ENCODE measurements around the gene ERI2. TPM values are rescaled to one million over a fixed set of nuclear protein-coding genes. Genes with fewer than 3 reads are reported as not detected.

Gene ERI2
- total RNA-seq, 1 donor from 2014 or later: 17.6 TPM

DNA sequence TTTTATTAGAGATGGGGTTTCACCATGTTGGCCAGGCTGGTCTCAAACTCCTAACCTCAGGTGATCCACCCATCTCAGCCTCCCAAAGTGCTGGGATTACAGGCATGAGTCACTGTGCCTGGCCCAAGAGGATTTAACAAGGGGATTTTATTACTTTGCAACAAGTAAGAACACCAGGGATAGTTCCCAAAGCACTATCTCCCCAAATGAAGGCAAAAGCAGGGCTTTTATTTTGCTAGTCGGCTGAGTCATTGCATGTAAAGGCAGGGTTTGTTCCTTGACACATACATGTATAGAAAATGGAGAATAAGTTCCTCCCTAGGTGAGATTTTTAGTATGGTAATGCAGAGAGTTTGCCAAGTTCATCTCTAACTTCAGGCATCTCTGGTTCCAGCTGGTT lies 24.1 kb upstream of the ERI2 start:
- peaks cover 10% of the 10 kb centered on the region for H3K36me3 ChIP-seq
- no peaks in the 10 kb centered on the region for H3K9me3 ChIP-seq
- intact Hi-C loops (cut with DNase I): no loop called here

DNA sequence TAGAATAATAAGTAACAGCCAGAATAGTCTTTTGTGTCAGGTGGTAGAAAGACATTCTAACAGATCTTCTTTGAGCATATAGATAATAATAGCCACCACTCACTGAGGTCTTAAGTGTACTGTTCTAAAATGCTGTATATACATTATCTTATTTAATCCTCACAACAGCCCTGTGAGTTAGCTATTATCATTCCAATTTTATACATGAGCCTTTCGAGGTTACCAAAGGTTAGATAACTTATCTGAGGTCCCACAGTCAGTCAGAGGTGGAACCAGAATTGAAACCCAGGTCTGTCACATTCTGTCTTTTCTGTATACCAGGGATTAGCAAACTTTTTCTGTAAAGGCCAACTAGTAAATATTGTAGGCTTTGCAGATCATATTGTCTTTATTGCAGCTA lies 23.3 kb upstream of the ERI2 start:
- Histone ChIP-seq H3K27ac (no peak overlapping the region), H3K4me3 (no peak overlapping the region), H3K4me1 (no peaks in the 10 kb centered on the region), H3K9me3 (no peaks in the 10 kb centered on the region), H3K27me3 (ENCODE audit: low read depth) (no peaks in the 10 kb centered on the region), H3K36me3 (peaks cover 10% of the 10 kb centered on the region)
- ATAC-seq: no peak
- TF ChIP-seq, protein P1, sequence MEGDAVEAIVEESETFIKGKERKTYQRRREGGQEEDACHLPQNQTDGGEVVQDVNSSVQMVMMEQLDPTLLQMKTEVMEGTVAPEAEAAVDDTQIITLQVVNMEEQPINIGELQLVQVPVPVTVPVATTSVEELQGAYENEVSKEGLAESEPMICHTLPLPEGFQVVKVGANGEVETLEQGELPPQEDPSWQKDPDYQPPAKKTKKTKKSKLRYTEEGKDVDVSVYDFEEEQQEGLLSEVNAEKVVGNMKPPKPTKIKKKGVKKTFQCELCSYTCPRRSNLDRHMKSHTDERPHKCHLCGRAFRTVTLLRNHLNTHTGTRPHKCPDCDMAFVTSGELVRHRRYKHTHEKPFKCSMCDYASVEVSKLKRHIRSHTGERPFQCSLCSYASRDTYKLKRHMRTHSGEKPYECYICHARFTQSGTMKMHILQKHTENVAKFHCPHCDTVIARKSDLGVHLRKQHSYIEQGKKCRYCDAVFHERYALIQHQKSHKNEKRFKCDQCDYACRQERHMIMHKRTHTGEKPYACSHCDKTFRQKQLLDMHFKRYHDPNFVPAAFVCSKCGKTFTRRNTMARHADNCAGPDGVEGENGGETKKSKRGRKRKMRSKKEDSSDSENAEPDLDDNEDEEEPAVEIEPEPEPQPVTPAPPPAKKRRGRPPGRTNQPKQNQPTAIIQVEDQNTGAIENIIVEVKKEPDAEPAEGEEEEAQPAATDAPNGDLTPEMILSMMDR (IDR thresholded peaks at IDR 0.05): no peak
- DNase-seq: no peak
- intact Hi-C loops (cut with DNase I): no loop called here

More for the DNA sequence above, 24.1 kb upstream of the ERI2 start:
- no peak overlapping the region for H3K27ac ChIP-seq
- TF ChIP-seq, protein P1 (IDR thresholded peaks at IDR 0.05): no peak
- H3K4me3 ChIP-seq: no peak overlapping the region
- H3K27me3 ChIP-seq (ENCODE audit: low read depth): no peaks in the 10 kb centered on the region
- DNase-seq: no peak
- no peaks in the 10 kb centered on the region for H3K4me1 ChIP-seq
- no peak for ATAC-seq

DNA sequence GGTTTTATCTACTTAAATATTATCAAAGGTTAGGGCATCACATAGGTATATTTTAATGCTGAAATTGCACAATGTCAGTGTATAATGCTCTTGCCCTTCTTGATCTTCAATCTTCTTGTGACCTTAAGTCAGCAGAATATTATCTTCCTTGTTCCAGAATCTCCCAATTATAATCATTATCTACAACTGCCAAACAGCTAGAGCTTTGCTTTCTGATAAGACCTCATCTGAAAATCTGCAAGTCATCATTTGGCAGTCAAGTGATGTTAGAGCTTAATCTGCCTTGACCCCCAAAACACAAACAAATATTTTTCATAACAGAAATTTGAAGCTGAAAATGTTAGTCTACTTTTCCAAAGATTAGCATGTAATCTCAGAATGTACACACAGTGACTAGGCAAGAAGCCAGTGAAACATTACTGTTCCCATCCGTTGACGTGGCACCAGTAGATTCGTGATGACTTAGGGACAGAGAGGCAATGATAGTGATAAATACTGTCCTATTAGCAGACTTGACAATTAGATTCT lies 19.8 kb upstream of the ERI2 start:
- Histone ChIP-seq H3K27me3 (ENCODE audit: low read depth) (no peaks in the 10 kb centered on the region), H3K36me3 (peaks cover 10% of the 10 kb centered on the region), H3K27ac (no peak overlapping the region), H3K4me3 (no peak overlapping the region), H3K4me1 (no peaks in the 10 kb centered on the region), H3K9me3 (no peaks in the 10 kb centered on the region)
- ATAC-seq (no peak), DNase-seq (no peak)
- TF ChIP-seq, protein P1 (IDR thresholded peaks at IDR 0.05): no peak
- intact Hi-C loops (cut with DNase I): no loop called here

DNA sequence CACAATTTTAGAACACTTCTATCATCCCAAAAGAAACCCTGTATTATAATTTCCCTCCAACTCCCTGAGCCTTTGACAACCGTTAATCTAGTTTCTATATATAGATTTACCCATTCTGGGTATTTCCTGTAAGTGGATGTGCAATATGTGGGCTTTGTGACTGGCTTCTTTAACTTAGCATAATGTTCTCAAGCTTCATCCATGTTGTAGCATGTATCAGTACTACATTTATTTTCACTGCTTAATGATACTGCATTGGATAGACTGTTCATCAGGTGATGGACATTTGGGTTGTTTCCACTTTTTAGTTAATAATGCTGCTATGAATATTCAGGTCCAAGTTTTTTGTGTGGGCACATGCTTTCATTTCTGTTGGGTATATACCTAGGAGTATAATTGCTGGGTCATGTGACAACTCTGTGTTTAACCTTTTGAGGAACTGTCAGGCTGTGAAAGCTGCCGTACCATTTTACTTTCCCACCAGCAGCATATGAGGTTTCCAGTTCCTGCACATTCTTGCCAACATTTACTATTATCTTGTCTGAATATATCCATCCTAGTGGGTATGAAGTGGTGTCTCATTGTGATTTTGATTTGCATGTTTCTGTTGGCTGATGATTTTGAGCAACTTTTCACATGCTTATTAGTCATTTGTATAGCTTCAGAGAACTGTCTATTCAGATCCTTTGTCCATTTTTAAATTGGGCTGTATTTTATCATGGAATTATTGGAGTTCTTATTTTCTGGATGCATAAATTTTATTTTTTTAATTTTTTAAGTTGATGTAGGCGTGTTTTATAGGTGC lies 16.5 kb upstream of the ERI2 start:
- Histone ChIP-seq H3K27me3 (ENCODE audit: low read depth) (no peaks in the 10 kb centered on the region), H3K4me3 (no peak overlapping the region), H3K9me3 (no peaks in the 10 kb centered on the region), H3K27ac (no peak overlapping the region), H3K4me1 (no peaks in the 10 kb centered on the region), H3K36me3 (peaks cover 10% of the 10 kb centered on the region)
- intact Hi-C loops (cut with DNase I): no loop called here
- DNase-seq (no peak), ATAC-seq (no peak)
- TF ChIP-seq, protein P1 (IDR thresholded peaks at IDR 0.05): no peak

DNA sequence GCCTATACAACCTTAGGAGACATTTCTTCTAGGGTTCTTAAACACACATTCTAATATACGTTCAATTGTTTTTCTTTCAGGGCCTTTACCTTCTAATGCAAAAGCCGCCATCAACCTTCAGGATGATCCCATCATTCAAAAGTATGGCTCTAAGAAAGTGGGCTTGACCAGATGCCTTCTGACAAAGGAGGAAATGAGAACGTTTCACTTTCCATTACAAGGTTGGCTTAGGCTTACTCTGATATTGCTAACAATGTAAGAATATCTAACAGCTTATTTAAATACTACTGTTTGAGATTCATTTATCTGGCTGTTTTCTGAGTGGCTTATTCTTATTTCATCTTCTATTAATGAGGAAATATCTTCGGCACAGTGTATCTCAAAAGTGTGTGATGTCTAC lies 15.4 kb upstream of the ERI2 start:
- H3K9me3 ChIP-seq: no peaks in the 10 kb centered on the region
- no peaks in the 10 kb centered on the region for H3K4me1 ChIP-seq
- no peak for DNase-seq
- intact Hi-C loops (cut with DNase I): no loop called here
- no peak overlapping the region for H3K4me3 ChIP-seq
- H3K27me3 ChIP-seq (ENCODE audit: low read depth): no peaks in the 10 kb centered on the region
- TF ChIP-seq, protein P1 (IDR thresholded peaks at IDR 0.05): no peak
- no peak overlapping the region for H3K27ac ChIP-seq
- ATAC-seq: no peak
- no peaks in the 10 kb centered on the region for H3K36me3 ChIP-seq

Measured in lower lobe of right lung (tissue), 2 donors.